H1 (cell line): Measurements from ENCODE around the gene C16orf54. TPM values are rescaled to one million over a fixed set of nuclear protein-coding genes. Genes with fewer than 3 reads are reported as not detected.

Experiments used
- CTCF ChIA-PET: fragments of 300-600 bp; sonication (Branson Sonifier 250); formaldehyde crosslinking; loops from one replicate; lab custom pipeline; 2021; ENCODE audit not compliant: partially characterized antibody; lab: Charles Lee
- POLR2A ChIA-PET: fragments of 300-600 bp; sonication (Branson Sonifier 250); formaldehyde crosslinking; loops from one replicate; lab custom pipeline; 2021; ENCODE audit warnings: inconsistent platforms; ENCODE audit not compliant: partially characterized antibody; lab: Charles Lee
- DNase-seq, 2 experiments: peaks; one replicate each; pipeline versions ENCODE4 v3.0.0 to v3.0.0-alpha.2; 2010 to 2022; ENCODE audit warnings: low spot score in 2 of 2, low read depth in 1 of 2, mixed read lengths in 1 of 2
- FAIRE-seq: peaks from 2 replicates; lab custom pipeline; 2011; peaks lifted over from hg19 to GRCh38; lab: Jason Lieb, UNC
- H2AFZ ChIP-seq: 2 replicates; pipeline ENCODE4 v1.8.1; 2012; ENCODE audit warnings: low read length, inconsistent platforms
- H2AK5ac ChIP-seq: 2 replicates; pipeline ENCODE4 v1.6.1; 2013; ENCODE audit warnings: low read depth, low read length
- H2BK120ac ChIP-seq: replicated peaks from 2 replicates; pipeline ENCODE3; 2013; ENCODE audit warnings: low read depth, low read length, inconsistent platforms
- H2BK12ac ChIP-seq: 2 replicates; pipeline ENCODE4 v1.6.1; 2013; ENCODE audit warnings: low read depth, low read length
- H2BK15ac ChIP-seq: 2 replicates; pipeline ENCODE4 v1.6.1; 2013; ENCODE audit warnings: low read length
- H2BK20ac ChIP-seq: 2 replicates; pipeline ENCODE4 v1.6.1; 2013; ENCODE audit warnings: low read length
- H2BK5ac ChIP-seq: 2 replicates; pipeline ENCODE4 v1.6.1; 2013; ENCODE audit warnings: low read depth, low read length
- H3K14ac ChIP-seq: 2 replicates; pipeline ENCODE4 v1.6.1; 2013; ENCODE audit warnings: inconsistent platforms; ENCODE audit not compliant: insufficient read length
- H3K18ac ChIP-seq: 2 replicates; pipeline ENCODE4 v1.6.1; 2013; ENCODE audit warnings: low read length; ENCODE audit errors: extremely low read depth
- H3K23ac ChIP-seq: 2 replicates; pipeline ENCODE4 v1.6.1; 2013; ENCODE audit warnings: inconsistent platforms; ENCODE audit not compliant: insufficient read length
- H3K23me2 ChIP-seq: 2 replicates; pipeline ENCODE4 v1.6.1; 2013; ENCODE audit warnings: low read depth, low read length
- H3K27ac ChIP-seq: 2 replicates; pipeline ENCODE4 v1.6.1; 2011; ENCODE audit warnings: low read depth, low read length, inconsistent platforms
- H3K27me3 ChIP-seq, 4 experiments: replicated peaks in 1 of 4; 1 replicate in 1 of 4; 2 replicates in 3 of 4; pipeline versions ENCODE4 v1.6.1 to v1.8.1; 2011 to 2013; ENCODE audit warnings: low read length in 3 of 4, mild to moderate bottlenecking in 3 of 4, inconsistent platforms in 2 of 4, mixed read lengths in 2 of 4, moderate library complexity in 1 of 4; ENCODE audit not compliant: control insufficient read depth in 3 of 4, insufficient read depth in 3 of 4; ENCODE audit errors: extremely low read depth in 1 of 4
- H3K36me3 ChIP-seq, 4 experiments: 2 replicates each; pipeline versions ENCODE4 v1.6.1 to v1.8.1; 2011 to 2013; ENCODE audit warnings: mild to moderate bottlenecking in 4 of 4, low read length in 3 of 4, moderate library complexity in 2 of 4, control low read depth in 1 of 4, inconsistent platforms in 1 of 4; ENCODE audit not compliant: insufficient read depth in 4 of 4, control insufficient read depth in 2 of 4
- H3K4ac ChIP-seq: replicated peaks from 2 replicates; pipeline ENCODE3; 2013; ENCODE audit warnings: low read length, low read depth, mixed read lengths, inconsistent platforms; ENCODE audit not compliant: insufficient read length
- H3K4me1 ChIP-seq, 4 experiments: replicated peaks in 1 of 4; 1 replicate in 1 of 4; 2 replicates in 3 of 4; pipeline versions ENCODE4 v1.6.1 to v1.8.1; 2011 to 2013; ENCODE audit warnings: low read length in 3 of 4, inconsistent platforms in 2 of 4, mixed read lengths in 1 of 4; ENCODE audit not compliant: insufficient read depth in 4 of 4, control insufficient read depth in 3 of 4
- H3K4me2 ChIP-seq, 2 experiments: 2 replicates each; pipeline versions ENCODE4 v1.6.1 to v1.8.1; 2011 to 2013; ENCODE audit warnings: low read depth in 2 of 2, low read length in 2 of 2, control low read depth in 1 of 2, inconsistent platforms in 1 of 2, mild to moderate bottlenecking in 1 of 2; ENCODE audit not compliant: insufficient read depth in 1 of 2
- H3K4me3 ChIP-seq, 4 experiments: fragments of 200-600, 300-600 bp in 1 of 4; sonication (generic), shearing (Covaris generic), sonication (Bioruptor Twin) in 1 of 4; 2 replicates each; pipeline versions ENCODE4 v1.5.1 to v1.8.1; 2011 to 2016; ENCODE audit warnings: low read length in 4 of 4, low read depth in 3 of 4, control low read depth in 2 of 4, inconsistent platforms in 2 of 4, mild to moderate bottlenecking in 2 of 4, mixed read lengths in 1 of 4, moderate library complexity in 1 of 4; ENCODE audit not compliant: insufficient read depth in 2 of 4; ENCODE audit errors: extremely low read depth in 1 of 4
- H3K56ac ChIP-seq: replicated peaks from 2 replicates; pipeline ENCODE3; 2013; ENCODE audit warnings: low read depth, mild to moderate bottlenecking, mixed read lengths, low read length, inconsistent platforms; ENCODE audit not compliant: insufficient read length
- H3K79me1 ChIP-seq: 2 replicates; pipeline ENCODE4 v1.6.1; 2013; ENCODE audit warnings: low read depth, low read length, control low read depth
- H3K79me2 ChIP-seq, 2 experiments: 2 replicates each; pipeline versions ENCODE4 v1.6.1 to v1.8.1; 2012 to 2013; ENCODE audit warnings: low read length in 2 of 2, mild to moderate bottlenecking in 2 of 2, inconsistent platforms in 1 of 2; ENCODE audit not compliant: insufficient read depth in 2 of 2, control insufficient read depth in 1 of 2
- H3K9ac ChIP-seq, 4 experiments: replicated peaks in 1 of 4; 1 replicate in 1 of 4; 2 replicates in 3 of 4; pipeline versions ENCODE4 v1.6.1 to v1.8.1; 2011 to 2013; ENCODE audit warnings: low read depth in 3 of 4, low read length in 3 of 4, control low read depth in 2 of 4, mild to moderate bottlenecking in 2 of 4, moderate library complexity in 2 of 4, inconsistent platforms in 1 of 4; ENCODE audit errors: extremely low read depth in 1 of 4
- H3K9me3 ChIP-seq, 2 experiments: 2 replicates each; pipeline versions ENCODE4 v1.6.1 to v1.8.1; 2012 to 2013; ENCODE audit warnings: mild to moderate bottlenecking in 2 of 2, moderate library complexity in 2 of 2, control low read depth in 1 of 2, inconsistent platforms in 1 of 2, low read depth in 1 of 2, low read length in 1 of 2, mixed read lengths in 1 of 2; ENCODE audit not compliant: insufficient read depth in 2 of 2
- H4K20me1 ChIP-seq, 2 experiments: replicated peaks in 1 of 2; 2 replicates each; pipeline versions ENCODE3 to v1.8.1; 2011 to 2013; ENCODE audit warnings: inconsistent platforms in 2 of 2, low read length in 2 of 2, mild to moderate bottlenecking in 1 of 2; ENCODE audit not compliant: insufficient read depth in 2 of 2, control insufficient read depth in 1 of 2
- H4K5ac ChIP-seq: 2 replicates; pipeline ENCODE4 v1.6.1; 2013; ENCODE audit warnings: low read length, low read depth, mixed read lengths, inconsistent platforms; ENCODE audit not compliant: insufficient read length
- H4K8ac ChIP-seq: 2 replicates; pipeline ENCODE4 v1.8.0; 2013; ENCODE audit warnings: mild to moderate bottlenecking, moderate library complexity, low read length, inconsistent platforms; ENCODE audit not compliant: insufficient read depth; ENCODE audit errors: extremely low read depth
- H4K91ac ChIP-seq: replicated peaks from 2 replicates; pipeline ENCODE3; 2013; ENCODE audit warnings: low read length, mixed read lengths, inconsistent platforms; ENCODE audit not compliant: insufficient read length
- KDM1A ChIP-seq: fragments of 200-600, 300-600 bp; sonication (generic); IDR thresholded peaks from 2 replicates; pipeline ENCODE4 v1.7.1; 2016; ENCODE audit warnings: mild to moderate bottlenecking, low read length, borderline replicate concordance
- KDM4A ChIP-seq: IDR thresholded peaks from one replicate; pipeline ENCODE4 v1.7.1; 2012; ENCODE audit warnings: low read depth, mild to moderate bottlenecking, moderate library complexity, low read length, inconsistent platforms; ENCODE audit not compliant: severe bottlenecking
- MAX ChIP-seq: IDR thresholded peaks from 2 replicates; pipeline ENCODE4 v1.6.1; 2012; ENCODE audit warnings: inconsistent platforms
- POLR2AphosphoS5 ChIP-seq: IDR thresholded peaks from 2 replicates; pipeline ENCODE4 v1.6.1; 2011; ENCODE audit warnings: low read depth, low read length
- SP4 ChIP-seq: IDR thresholded peaks from 2 replicates; pipeline ENCODE4 v1.6.1; 2012; ENCODE audit warnings: low read length, inconsistent platforms
- TBP ChIP-seq: IDR thresholded peaks from 2 replicates; pipeline ENCODE4 v1.6.1; 2011; ENCODE audit warnings: low read depth, low read length, improper control_type of control experiment
- TCF12 ChIP-seq: IDR thresholded peaks from 2 replicates; pipeline ENCODE4 v1.6.1; 2011; ENCODE audit warnings: low read depth, mild to moderate bottlenecking, low read length
- WGBS, 2 experiments: shearing (Covaris generic) in 1 of 2; methylation state at CpG; one replicate each; pipeline versions ENCODE4 v1.1.6 to v1.1.7; 2013 to 2015; ENCODE audit warnings: low lambda C conversion rate in 2 of 2, mixed read lengths in 2 of 2, inconsistent platforms in 1 of 2, low coverage in 1 of 2, missing lambda C conversion rate in 1 of 2; ENCODE audit not compliant: insufficient replicate concordance in 2 of 2, insufficient coverage in 1 of 2, insufficient read length in 1 of 2; ENCODE audit errors: extremely low coverage in 1 of 2, missing lambda C conversion rate in 1 of 2; 5-methylcytosine and 5-hydroxymethylcytosine counted together
- polyA plus RNA-seq, 7 experiments: library from polyadenylated mRNA; depleted of rRNA in 3 of 7; stranded (reverse) in 5 of 7; unstranded in 2 of 7; fragments of >200 nt in 5 of 7; fragments of 200-250 nt in 2 of 7; gene quantifications; 1 replicate in 5 of 7; 2 replicates in 1 of 7; 4 replicates in 1 of 7; pipeline versions ENCODE4 v1.2.1 to v1.2.3, GENCODE V29; 2011 to 2013; ENCODE audit warnings: missing spikeins in 2 of 7, mixed read lengths in 2 of 7
- total RNA-seq: library from RNA; stranded (reverse); fragmentation: NEBNext Ultra II Directional; extraction: Animal tissue kit (Norgen Biotek cat#: 25700); gene quantifications from 2 replicates; pipeline ENCODE4 v1.2.1, GENCODE V29; 2021
- TF ChIP-seq, protein P1 (sequence below): IDR thresholded peaks from 2 replicates; pipeline ENCODE4 v1.6.1; 2011; ENCODE audit warnings: low read depth, mild to moderate bottlenecking, low read length; ENCODE audit not compliant: insufficient read depth

C16orf54 gene
- total and polyA plus RNA-seq, 2 of the 8 experiments (the other 6 are each of a cell fraction or from before 2014, with no cell fraction given): not detected

DNA sequence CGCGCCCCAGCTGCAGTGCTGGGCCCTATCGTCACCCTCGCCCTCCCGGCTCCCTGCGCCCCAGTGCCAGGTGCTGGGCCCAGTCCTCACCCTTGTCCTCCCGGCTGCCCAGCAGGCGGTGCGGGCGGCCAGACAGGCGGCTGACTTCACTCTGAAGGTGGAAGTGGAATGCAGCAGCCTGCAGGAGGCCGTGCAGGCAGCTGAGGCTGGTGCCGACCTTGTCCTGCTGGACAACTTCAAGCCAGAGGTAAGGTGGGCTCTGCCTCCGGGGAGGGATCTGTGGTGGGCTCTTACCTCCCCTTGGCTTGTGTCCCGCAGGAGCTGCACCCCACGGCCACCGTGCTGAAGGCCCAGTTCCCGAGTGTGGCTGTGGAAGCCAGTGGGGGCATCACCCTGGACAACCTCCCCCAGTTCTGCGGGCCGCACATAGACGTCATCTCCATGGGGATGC is 48.9 kb downstream of the C16orf54 start:
- ChIA-PET CTCF (interaction anchor here (0.6 to 11.5 kb wide), 5 partner anchors 10 to 274 kb away, joined by 3 to 138 read pairs (median 3); no protein-coding TSS in a partner anchor), POLR2A (interaction anchor here (0.9 to 20.4 kb wide), 10 partner anchors 10 to 116 kb away, joined by 3 to 490 read pairs (median 5); partner anchors contain the start of gene QPRT)
- no peak overlapping the region; the same call in 1 of the 2 replicates for H4K8ac ChIP-seq
- no peak overlapping the region for H3K14ac ChIP-seq
- no peak overlapping the region for H3K23ac ChIP-seq
- DNase-seq (no peak), FAIRE-seq (no peak)
- peaks cover 3 to 20% (median 12%) of the 10 kb centered on the region in 4 experiments; a peak in 7 of 8 replicates for H3K36me3 ChIP-seq
- H2BK20ac ChIP-seq: no peak overlapping the region
- H3K27ac ChIP-seq: no peak overlapping the region
- H4K5ac ChIP-seq: no peak overlapping the region
- H4K91ac ChIP-seq: no peak overlapping the region
- no peak overlapping the region for H2BK120ac ChIP-seq
- peaks cover 0 to 11% of the 10 kb centered on the region in 2 experiments; a peak in 2 of 4 replicates for H3K79me2 ChIP-seq
- H3K18ac ChIP-seq: no peak overlapping the region
- H2BK15ac ChIP-seq: no peak overlapping the region
- peaks cover 0 to 11% (median 3%) of the 10 kb centered on the region in 4 experiments; a peak in 5 of 7 replicates for H3K4me1 ChIP-seq
- peaks cover 0 to 4% of the 10 kb centered on the region in 2 experiments for H4K20me1 ChIP-seq
- H2BK5ac ChIP-seq: no peak overlapping the region
- no peak overlapping the region for H3K4ac ChIP-seq
- 0 out of 4 replicates have a peak, but pooled peaks cover 0 to 6% of the 10 kb centered on the region in 2 experiments for H3K9me3 ChIP-seq
- no peak overlapping the region for H2BK12ac ChIP-seq
- no peaks in the 10 kb centered on the region for H3K23me2 ChIP-seq
- no peaks in the 10 kb centered on the region for H3K79me1 ChIP-seq
- no peak overlapping the region for H3K56ac ChIP-seq
- H2AFZ ChIP-seq: no peak overlapping the region
- H3K9ac ChIP-seq: no peak overlapping the region
- WGBS, 2 experiments: 93% methylated on average over 18 of the region's 21 CpGs; no CpG with 5 or more reads in 1 of the 2 experiments
- no peaks in the 10 kb centered on the region for H3K27me3 ChIP-seq
- no peak overlapping the region for H3K4me2 ChIP-seq
- H3K4me3 ChIP-seq: no peak overlapping the region
- H2AK5ac ChIP-seq: no peak overlapping the region
- TF ChIP-seq, protein P1, sequence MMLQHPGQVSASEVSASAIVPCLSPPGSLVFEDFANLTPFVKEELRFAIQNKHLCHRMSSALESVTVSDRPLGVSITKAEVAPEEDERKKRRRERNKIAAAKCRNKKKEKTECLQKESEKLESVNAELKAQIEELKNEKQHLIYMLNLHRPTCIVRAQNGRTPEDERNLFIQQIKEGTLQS: no peak
- TF ChIP-seq SP4 (no peak), TCF12 (no peak), TBP (no peak), KDM1A (no peak), MAX (no peak), POLR2AphosphoS5 (no peak), KDM4A (no peak)
